ENCODE data around the gene ZSWIM8.

The ZSWIM8 gene

GRCh38 chr10:73756183-73756582, 29.2 kb upstream of the ZSWIM8 start:
- H3K27me3 ChIP-seq (ENCODE audit: control insufficient read depth in 5 of 5, insufficient read depth in 4 of 5, low read length in 5 of 5): no peaks in the 10 kb centered on the region
- H3K27ac ChIP-seq (ENCODE audit: low read depth, low read length): no peak overlapping the region
- H3K4me3 ChIP-seq (ENCODE audit: low read depth in 1 of 5, low read length in 5 of 5): no peak overlapping the region
- H3K36me3 ChIP-seq (ENCODE audit: control insufficient read depth in 5 of 5, insufficient read depth in 5 of 5, low read length in 5 of 5): peaks cover 15 to 74% (median 65%) of the 10 kb centered on the region in 5 donors
- no peaks in the 10 kb centered on the region for H3K4me1 ChIP-seq (ENCODE audit: control insufficient read depth in 5 of 5, insufficient read depth in 5 of 5, low read length in 5 of 5)
- H3K9ac ChIP-seq (ENCODE audit: low read length in 5 of 5): no peak overlapping the region
- H3K9me3 ChIP-seq (ENCODE audit: control insufficient read depth in 5 of 5, low read length in 5 of 5): no peaks in the 10 kb centered on the region

- no peak overlapping the region for H3K27ac ChIP-seq (ENCODE audit: low read depth, low read length)
- no peaks in the 10 kb centered on the region for H3K27me3 ChIP-seq (ENCODE audit: control insufficient read depth in 5 of 5, insufficient read depth in 4 of 5, low read length in 5 of 5)
- peaks cover 26 to 74% (median 67%) of the 10 kb centered on the region in 5 donors for H3K36me3 ChIP-seq (ENCODE audit: control insufficient read depth in 5 of 5, insufficient read depth in 5 of 5, low read length in 5 of 5)
- no peak overlapping the region for H3K9ac ChIP-seq (ENCODE audit: low read length in 5 of 5)
- H3K4me3 ChIP-seq (ENCODE audit: low read depth in 1 of 5, low read length in 5 of 5): no peak overlapping the region
- no peaks in the 10 kb centered on the region for H3K4me1 ChIP-seq (ENCODE audit: control insufficient read depth in 5 of 5, insufficient read depth in 5 of 5, low read length in 5 of 5)
- H3K9me3 ChIP-seq (ENCODE audit: control insufficient read depth in 5 of 5, low read length in 5 of 5): no peaks in the 10 kb centered on the region
Observed at GRCh38 chr10:73758704-73759511, 26.5 kb upstream of the ZSWIM8 start.

GRCh38 chr10:73759512-73760115, 25.8 kb upstream of the ZSWIM8 start:
- Histone ChIP-seq H3K9me3 (ENCODE audit: control insufficient read depth in 5 of 5, low read length in 5 of 5) (no peaks in the 10 kb centered on the region), H3K9ac (ENCODE audit: low read length in 5 of 5) (peak overlapping the region in 1 of 5 donors; percentile 48), H3K4me3 (ENCODE audit: low read depth in 1 of 5, low read length in 5 of 5) (no peak overlapping the region), H3K27ac (ENCODE audit: low read depth, low read length) (no peak overlapping the region), H3K27me3 (ENCODE audit: control insufficient read depth in 5 of 5, insufficient read depth in 4 of 5, low read length in 5 of 5) (no peaks in the 10 kb centered on the region), H3K4me1 (ENCODE audit: control insufficient read depth in 5 of 5, insufficient read depth in 5 of 5, low read length in 5 of 5) (no peaks in the 10 kb centered on the region), H3K36me3 (ENCODE audit: control insufficient read depth in 5 of 5, insufficient read depth in 5 of 5, low read length in 5 of 5) (peaks cover 29 to 75% (median 66%) of the 10 kb centered on the region in 5 donors)

- Histone ChIP-seq H3K27me3 (ENCODE audit: control insufficient read depth in 5 of 5, insufficient read depth in 4 of 5, low read length in 5 of 5) (no peaks in the 10 kb centered on the region), H3K9me3 (ENCODE audit: control insufficient read depth in 5 of 5, low read length in 5 of 5) (no peaks in the 10 kb centered on the region), H3K4me1 (ENCODE audit: control insufficient read depth in 5 of 5, insufficient read depth in 5 of 5, low read length in 5 of 5) (no peaks in the 10 kb centered on the region), H3K9ac (ENCODE audit: low read length in 5 of 5) (no peak overlapping the region), H3K36me3 (ENCODE audit: control insufficient read depth in 5 of 5, insufficient read depth in 5 of 5, low read length in 5 of 5) (peaks cover 43 to 84% (median 80%) of the 10 kb centered on the region in 5 donors), H3K27ac (ENCODE audit: low read depth, low read length) (no peak overlapping the region), H3K4me3 (ENCODE audit: low read depth in 1 of 5, low read length in 5 of 5) (no peak overlapping the region)
Observed at GRCh38 chr10:73761781-73762180, 23.6 kb upstream of the ZSWIM8 start.

- H3K9ac ChIP-seq (ENCODE audit: low read length in 5 of 5): no peak overlapping the region
- no peak overlapping the region for H3K27ac ChIP-seq (ENCODE audit: low read depth, low read length)
- H3K27me3 ChIP-seq (ENCODE audit: control insufficient read depth in 5 of 5, insufficient read depth in 4 of 5, low read length in 5 of 5): no peaks in the 10 kb centered on the region
- H3K9me3 ChIP-seq (ENCODE audit: control insufficient read depth in 5 of 5, low read length in 5 of 5): no peaks in the 10 kb centered on the region
- H3K4me1 ChIP-seq (ENCODE audit: control insufficient read depth in 5 of 5, insufficient read depth in 5 of 5, low read length in 5 of 5): no peaks in the 10 kb centered on the region
- peaks cover 46 to 89% (median 86%) of the 10 kb centered on the region in 5 donors for H3K36me3 ChIP-seq (ENCODE audit: control insufficient read depth in 5 of 5, insufficient read depth in 5 of 5, low read length in 5 of 5)
- H3K4me3 ChIP-seq (ENCODE audit: low read depth in 1 of 5, low read length in 5 of 5): no peak overlapping the region
Observed at GRCh38 chr10:73762915-73763314, 22.5 kb upstream of the ZSWIM8 start.

GRCh38 chr10:73763343-73763742, 22.1 kb upstream of the ZSWIM8 start:
- no peak overlapping the region for H3K4me3 ChIP-seq (ENCODE audit: low read depth in 1 of 5, low read length in 5 of 5)
- H3K9me3 ChIP-seq (ENCODE audit: control insufficient read depth in 5 of 5, low read length in 5 of 5): no peaks in the 10 kb centered on the region
- H3K27me3 ChIP-seq (ENCODE audit: control insufficient read depth in 5 of 5, insufficient read depth in 4 of 5, low read length in 5 of 5): no peaks in the 10 kb centered on the region
- no peak overlapping the region for H3K27ac ChIP-seq (ENCODE audit: low read depth, low read length)
- H3K36me3 ChIP-seq (ENCODE audit: control insufficient read depth in 5 of 5, insufficient read depth in 5 of 5, low read length in 5 of 5): peaks cover 46 to 93% (median 89%) of the 10 kb centered on the region in 5 donors
- H3K4me1 ChIP-seq (ENCODE audit: control insufficient read depth in 5 of 5, insufficient read depth in 5 of 5, low read length in 5 of 5): no peaks in the 10 kb centered on the region
- no peak overlapping the region for H3K9ac ChIP-seq (ENCODE audit: low read length in 5 of 5)

GRCh38 chr10:73765066-73765465, 20.3 kb upstream of the ZSWIM8 start:
- no peaks in the 10 kb centered on the region for H3K4me1 ChIP-seq (ENCODE audit: control insufficient read depth in 5 of 5, insufficient read depth in 5 of 5, low read length in 5 of 5)
- no peak overlapping the region for H3K4me3 ChIP-seq (ENCODE audit: low read depth in 1 of 5, low read length in 5 of 5)
- H3K27me3 ChIP-seq (ENCODE audit: control insufficient read depth in 5 of 5, insufficient read depth in 4 of 5, low read length in 5 of 5): no peaks in the 10 kb centered on the region
- H3K27ac ChIP-seq (ENCODE audit: low read depth, low read length): no peak overlapping the region
- no peak overlapping the region for H3K9ac ChIP-seq (ENCODE audit: low read length in 5 of 5)
- peaks cover 46 to 97% (median 95%) of the 10 kb centered on the region in 5 donors for H3K36me3 ChIP-seq (ENCODE audit: control insufficient read depth in 5 of 5, insufficient read depth in 5 of 5, low read length in 5 of 5)
- no peaks in the 10 kb centered on the region for H3K9me3 ChIP-seq (ENCODE audit: control insufficient read depth in 5 of 5, low read length in 5 of 5)

GRCh38 chr10:73768881-73769280, 16.5 kb upstream of the ZSWIM8 start:
- Histone ChIP-seq H3K4me3 (ENCODE audit: low read depth in 1 of 5, low read length in 5 of 5) (no peak overlapping the region), H3K36me3 (ENCODE audit: control insufficient read depth in 5 of 5, insufficient read depth in 5 of 5, low read length in 5 of 5) (peaks cover 25 to 73% (median 72%) of the 10 kb centered on the region in 5 donors), H3K4me1 (ENCODE audit: control insufficient read depth in 5 of 5, insufficient read depth in 5 of 5, low read length in 5 of 5) (peaks cover 6 to 20% (median 17%) of the 10 kb centered on the region in 5 donors), H3K27me3 (ENCODE audit: control insufficient read depth in 5 of 5, insufficient read depth in 4 of 5, low read length in 5 of 5) (no peaks in the 10 kb centered on the region), H3K9ac (ENCODE audit: low read length in 5 of 5) (no peak overlapping the region), H3K27ac (ENCODE audit: low read depth, low read length) (no peak overlapping the region), H3K9me3 (ENCODE audit: control insufficient read depth in 5 of 5, low read length in 5 of 5) (no peaks in the 10 kb centered on the region)

- H3K4me3 ChIP-seq (ENCODE audit: low read depth in 1 of 5, low read length in 5 of 5): no peak overlapping the region
- H3K36me3 ChIP-seq (ENCODE audit: control insufficient read depth in 5 of 5, insufficient read depth in 5 of 5, low read length in 5 of 5): peaks cover 25 to 69% (median 68%) of the 10 kb centered on the region in 5 donors
- H3K27ac ChIP-seq (ENCODE audit: low read depth, low read length): no peak overlapping the region
- peaks cover 6 to 25% (median 23%) of the 10 kb centered on the region in 5 donors for H3K4me1 ChIP-seq (ENCODE audit: control insufficient read depth in 5 of 5, insufficient read depth in 5 of 5, low read length in 5 of 5)
- H3K9ac ChIP-seq (ENCODE audit: low read length in 5 of 5): no peak overlapping the region
- no peaks in the 10 kb centered on the region for H3K9me3 ChIP-seq (ENCODE audit: control insufficient read depth in 5 of 5, low read length in 5 of 5)
- no peaks in the 10 kb centered on the region for H3K27me3 ChIP-seq (ENCODE audit: control insufficient read depth in 5 of 5, insufficient read depth in 4 of 5, low read length in 5 of 5)
Observed at GRCh38 chr10:73769396-73769795, 16.0 kb upstream of the ZSWIM8 start.

GRCh38 chr10:73771722-73772280, 13.6 kb upstream of the ZSWIM8 start:
- H3K4me1 ChIP-seq (ENCODE audit: control insufficient read depth in 5 of 5, insufficient read depth in 5 of 5, low read length in 5 of 5): peaks cover 10 to 39% (median 33%) of the 10 kb centered on the region in 5 donors
- no peaks in the 10 kb centered on the region for H3K27me3 ChIP-seq (ENCODE audit: control insufficient read depth in 5 of 5, insufficient read depth in 4 of 5, low read length in 5 of 5)
- H3K36me3 ChIP-seq (ENCODE audit: control insufficient read depth in 5 of 5, insufficient read depth in 5 of 5, low read length in 5 of 5): peaks cover 16 to 63% (median 52%) of the 10 kb centered on the region in 5 donors
- H3K27ac ChIP-seq (ENCODE audit: low read depth, low read length): peak overlapping the region; percentile 95
- peak overlapping the region; percentile 54 to 94 (median 89) for H3K4me3 ChIP-seq (ENCODE audit: low read depth in 1 of 5, low read length in 5 of 5)
- H3K9ac ChIP-seq (ENCODE audit: low read length in 5 of 5): peak overlapping the region; percentile 48 to 93 (median 87)
- no peaks in the 10 kb centered on the region for H3K9me3 ChIP-seq (ENCODE audit: control insufficient read depth in 5 of 5, low read length in 5 of 5)

Data from subcutaneous abdominal adipose tissue (tissue), 5 donors.